ENCODE data around the gene SCTR. TPM values are rescaled to one million over a fixed set of nuclear protein-coding genes. Genes with fewer than 3 reads are reported as not detected.

SCTR gene
- total and polyA plus RNA-seq, 2 of the 13 experiments (the other 11 are each of a cell fraction or from before 2014, with no cell fraction given), result not detected

- peak; percentile 28 for TF ChIP-seq YY1 (IDR thresholded peaks at IDR 0.05; ENCODE audit: insufficient read depth, insufficient replicate concordance, low read depth, low read length)
- TF ChIP-seq XRCC5 (optimal IDR thresholded peaks at IDR 0.05; ENCODE audit: low read length), result no peak
- peak; percentile 0; the same call in 1 of the 2 replicates for TF ChIP-seq NR2F6 (IDR thresholded peaks at IDR 0.05)
- TF ChIP-seq NR2F6 (CRISPR knock-in tag; IDR thresholded peaks at IDR 0.05), result 0 out of 2 replicates have a peak, but pooled peaks have one; percentile 11
- TF ChIP-seq ATRX (CRISPR knock-in tag; IDR thresholded peaks at IDR 0.05; ENCODE audit: borderline replicate concordance), result no peak
- TF ChIP-seq SOX6 (IDR thresholded peaks at IDR 0.05), result no peak
- peak; percentile 84 for TF ChIP-seq SOX6 (CRISPR knock-in tag; IDR thresholded peaks at IDR 0.05)
- TF ChIP-seq FOXO1 (CRISPR knock-in tag; IDR thresholded peaks at IDR 0.05), result peak; percentile 22; the same call in 1 of the 2 replicates
- TF ChIP-seq, protein P1, sequence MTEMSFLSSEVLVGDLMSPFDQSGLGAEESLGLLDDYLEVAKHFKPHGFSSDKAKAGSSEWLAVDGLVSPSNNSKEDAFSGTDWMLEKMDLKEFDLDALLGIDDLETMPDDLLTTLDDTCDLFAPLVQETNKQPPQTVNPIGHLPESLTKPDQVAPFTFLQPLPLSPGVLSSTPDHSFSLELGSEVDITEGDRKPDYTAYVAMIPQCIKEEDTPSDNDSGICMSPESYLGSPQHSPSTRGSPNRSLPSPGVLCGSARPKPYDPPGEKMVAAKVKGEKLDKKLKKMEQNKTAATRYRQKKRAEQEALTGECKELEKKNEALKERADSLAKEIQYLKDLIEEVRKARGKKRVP (CRISPR knock-in tag; IDR thresholded peaks at IDR 0.05), result no peak
- no peak for TF ChIP-seq POLR2AphosphoS5 (IDR thresholded peaks at IDR 0.05; ENCODE audit: low read depth, low read length)
- no peak for TF ChIP-seq ZNF17 (CRISPR knock-in tag; IDR thresholded peaks at IDR 0.05)
- TF ChIP-seq HMGXB4 (CRISPR knock-in tag; IDR thresholded peaks at IDR 0.05; ENCODE audit: borderline replicate concordance in 1 of 2, low read depth in 1 of 2), result no peak
- TF ChIP-seq ZNF780A (CRISPR knock-in tag; IDR thresholded peaks at IDR 0.05), result no peak
- TF ChIP-seq ZNF737 (CRISPR knock-in tag; IDR thresholded peaks at IDR 0.05; ENCODE audit: borderline replicate concordance), result no peak
- TF ChIP-seq TBX2 (CRISPR knock-in tag; IDR thresholded peaks at IDR 0.05; ENCODE audit: borderline replicate concordance), result no peak
- no peak for TF ChIP-seq ZNF446 (CRISPR knock-in tag; IDR thresholded peaks at IDR 0.05)
- TF ChIP-seq, protein P2, sequence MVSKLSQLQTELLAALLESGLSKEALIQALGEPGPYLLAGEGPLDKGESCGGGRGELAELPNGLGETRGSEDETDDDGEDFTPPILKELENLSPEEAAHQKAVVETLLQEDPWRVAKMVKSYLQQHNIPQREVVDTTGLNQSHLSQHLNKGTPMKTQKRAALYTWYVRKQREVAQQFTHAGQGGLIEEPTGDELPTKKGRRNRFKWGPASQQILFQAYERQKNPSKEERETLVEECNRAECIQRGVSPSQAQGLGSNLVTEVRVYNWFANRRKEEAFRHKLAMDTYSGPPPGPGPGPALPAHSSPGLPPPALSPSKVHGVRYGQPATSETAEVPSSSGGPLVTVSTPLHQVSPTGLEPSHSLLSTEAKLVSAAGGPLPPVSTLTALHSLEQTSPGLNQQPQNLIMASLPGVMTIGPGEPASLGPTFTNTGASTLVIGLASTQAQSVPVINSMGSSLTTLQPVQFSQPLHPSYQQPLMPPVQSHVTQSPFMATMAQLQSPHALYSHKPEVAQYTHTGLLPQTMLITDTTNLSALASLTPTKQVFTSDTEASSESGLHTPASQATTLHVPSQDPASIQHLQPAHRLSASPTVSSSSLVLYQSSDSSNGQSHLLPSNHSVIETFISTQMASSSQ (IDR thresholded peaks at IDR 0.05; ENCODE audit: low read depth), result no peak
- TF ChIP-seq, protein P2 (CRISPR knock-in tag; IDR thresholded peaks at IDR 0.05; ENCODE audit: borderline replicate concordance), result 0 out of 2 replicates have a peak, but pooled peaks have one; percentile 33
- TF ChIP-seq ZFP36 (IDR thresholded peaks at IDR 0.05; ENCODE audit: borderline replicate concordance, low read depth, low read length, partially characterized antibody), result no peak
- TF ChIP-seq SMARCC2 (IDR thresholded peaks at IDR 0.05), result no peak
- no peak for TF ChIP-seq ZNF567 (CRISPR knock-in tag; IDR thresholded peaks at IDR 0.05; ENCODE audit: borderline replicate concordance)
- no peak for TF ChIP-seq ELF3 (CRISPR knock-in tag; IDR thresholded peaks at IDR 0.05)
- TF ChIP-seq, protein P3, sequence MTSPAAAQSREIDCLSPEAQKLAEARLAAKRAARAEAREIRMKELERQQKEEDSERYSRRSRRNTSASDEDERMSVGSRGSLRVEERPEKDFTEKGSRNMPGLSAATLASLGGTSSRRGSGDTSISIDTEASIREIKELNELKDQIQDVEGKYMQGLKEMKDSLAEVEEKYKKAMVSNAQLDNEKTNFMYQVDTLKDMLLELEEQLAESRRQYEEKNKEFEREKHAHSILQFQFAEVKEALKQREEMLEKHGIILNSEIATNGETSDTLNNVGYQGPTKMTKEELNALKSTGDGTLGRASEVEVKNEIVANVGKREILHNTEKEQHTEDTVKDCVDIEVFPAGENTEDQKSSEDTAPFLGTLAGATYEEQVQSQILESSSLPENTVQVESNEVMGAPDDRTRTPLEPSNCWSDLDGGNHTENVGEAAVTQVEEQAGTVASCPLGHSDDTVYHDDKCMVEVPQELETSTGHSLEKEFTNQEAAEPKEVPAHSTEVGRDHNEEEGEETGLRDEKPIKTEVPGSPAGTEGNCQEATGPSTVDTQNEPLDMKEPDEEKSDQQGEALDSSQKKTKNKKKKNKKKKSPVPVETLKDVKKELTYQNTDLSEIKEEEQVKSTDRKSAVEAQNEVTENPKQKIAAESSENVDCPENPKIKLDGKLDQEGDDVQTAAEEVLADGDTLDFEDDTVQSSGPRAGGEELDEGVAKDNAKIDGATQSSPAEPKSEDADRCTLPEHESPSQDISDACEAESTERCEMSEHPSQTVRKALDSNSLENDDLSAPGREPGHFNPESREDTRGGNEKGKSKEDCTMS (CRISPR knock-in tag; conservative IDR thresholded peaks at IDR 0.05), result no peak
These were observed 99.2 kb downstream of the SCTR start (continued) for GRCh38 chr2:119425119-119425405.
